Superior temporal gyrus (tissue), 1 donor: Measurements from ENCODE around the gene PPOX.

Experiments
- DNase-seq: peaks from one replicate; pipeline ENCODE4 v3.0.0-alpha.2; 2016; ENCODE audit errors: extremely low spot score

Gene PPOX

GRCh38 chr1:161165742-161166668 lies at the start of gene PPOX:
Gene PPOX, plus strand, starts transcription at chr1:161166426. Its CDS starts 422 bp downstream, at chr1:161166848.
- peak; percentile 99 for DNase-seq

GRCh38 chr1:161117759-161118581 lies 48.3 kb upstream of the PPOX start, which contains the start of the genes NIT1 and PFDN2:
Gene NIT1, plus strand, starts transcription at chr1:161118105. Its CDS starts 72 bp downstream, at chr1:161118177.
Gene PFDN2, minus strand, starts transcription at chr1:161118037. Its CDS starts 11 bp downstream, at chr1:161118026.
- DNase-seq: peak; percentile 89

GRCh38 chr1:161119092-161119903 lies 46.9 kb upstream of the PPOX start:
- DNase-seq: no peak

- no peak for DNase-seq
Measured at GRCh38 chr1:161121042-161121650, 45.1 kb upstream of the PPOX start.

GRCh38 chr1:161121834-161122233 lies 44.4 kb upstream of the PPOX start:
- DNase-seq: no peak

GRCh38 chr1:161122967-161123366 lies 43.3 kb upstream of the PPOX start:
- DNase-seq: no peak

GRCh38 chr1:161127649-161128048 lies 38.6 kb upstream of the PPOX start:
- no peak for DNase-seq

- no peak for DNase-seq
Measured at GRCh38 chr1:161128591-161129420, 37.4 kb upstream of the PPOX start.

GRCh38 chr1:161130266-161130665 lies 36.0 kb upstream of the PPOX start:
- DNase-seq: no peak

- DNase-seq: no peak
Measured at GRCh38 chr1:161131523-161132409, 34.5 kb upstream of the PPOX start.

- peak; percentile 97 for DNase-seq
Measured at GRCh38 chr1:161132410-161133219, 33.6 kb upstream of the PPOX start, which contains the start of gene DEDD. Gene DEDD, minus strand, starts transcription at chr1:161132667. Its CDS starts 8,205 bp downstream, at chr1:161124462.

- no peak for DNase-seq
Measured at GRCh38 chr1:161133220-161133740, 32.9 kb upstream of the PPOX start.

- no peak for DNase-seq
Measured at GRCh38 chr1:161137881-161138280, 28.3 kb upstream of the PPOX start.

- DNase-seq: no peak
Measured at GRCh38 chr1:161138431-161138830, 27.8 kb upstream of the PPOX start.

- peak; percentile 68 for DNase-seq
Measured at GRCh38 chr1:161139766-161140165, 26.5 kb upstream of the PPOX start.

- DNase-seq: no peak
Measured at GRCh38 chr1:161140755-161141400, 25.3 kb upstream of the PPOX start.

- no peak for DNase-seq
Measured at GRCh38 chr1:161145832-161146231, 20.4 kb upstream of the PPOX start.
